Endothelial cell of umbilical vein (primary cell): Measurements from ENCODE around the gene SLC22A23. TPM values are rescaled to one million over a fixed set of nuclear protein-coding genes. Genes with fewer than 3 reads are reported as not detected.

Source experiments
- BruUV-seq: library from RNA; stranded (reverse); fragments of 400-500 nt; replicated peaks from 2 replicates; lab custom pipeline; 2021; lab: Mats Ljungman, UMichigan
- CTCF ChIA-PET: fragments of 300-600, 350-600 bp; sonication (Branson Sonifier 250); formaldehyde crosslinking; loops from one replicate; lab custom pipeline; 2021; ENCODE audit warnings: antibody characterized with exemption, inconsistent platforms; lab: Charles Lee
- POLR2A ChIA-PET: fragments of 300-600, 350-600 bp; sonication (Branson Sonifier 250); formaldehyde crosslinking; loops from one replicate; lab custom pipeline; 2021; ENCODE audit warnings: antibody characterized with exemption, inconsistent platforms; lab: Charles Lee
- DNase-seq: peaks from one replicate; pipeline ENCODE4 v3.0.0-alpha.2; 2011; ENCODE audit warnings: low read depth, low spot score
- FAIRE-seq: peaks from 2 replicates; lab custom pipeline; 2011; peaks lifted over from hg19 to GRCh38; lab: Jason Lieb, UNC
- H2AFZ ChIP-seq: 2 replicates; pipeline ENCODE4 v1.6.0; 2012; ENCODE audit warnings: low read depth, low read length, control low read depth, inconsistent platforms
- H3K27ac ChIP-seq: 2 replicates; pipeline ENCODE4 v1.5.1; 2011; ENCODE audit warnings: low read depth, mild to moderate bottlenecking, control low read depth, low read length, moderate library complexity; ENCODE audit not compliant: insufficient read depth
- H3K27me3 ChIP-seq, 2 experiments: 2 replicates each; pipeline versions ENCODE4 v1.6.0 to v1.6.1; 2011; ENCODE audit warnings: low read length in 2 of 2, mixed read lengths in 1 of 2; ENCODE audit not compliant: control insufficient read depth in 2 of 2, insufficient read depth in 2 of 2
- H3K36me3 ChIP-seq, 2 experiments: 2 replicates in 1 of 2; 3 replicates in 1 of 2; pipeline ENCODE4 v1.5.1; 2011; ENCODE audit warnings: low read length in 2 of 2, mild to moderate bottlenecking in 1 of 2, moderate library complexity in 1 of 2; ENCODE audit not compliant: control insufficient read depth in 2 of 2, insufficient read depth in 2 of 2; ENCODE audit errors: extremely low read depth in 1 of 2
- H3K4me1 ChIP-seq: 3 replicates; pipeline ENCODE4 v1.5.1; 2011; ENCODE audit warnings: mild to moderate bottlenecking, low read length; ENCODE audit not compliant: control insufficient read depth, insufficient read depth; ENCODE audit errors: extremely low read depth
- H3K4me2 ChIP-seq: 2 replicates; pipeline ENCODE4 v1.6.1; 2011; ENCODE audit warnings: low read length, control low read depth, mixed read lengths; ENCODE audit not compliant: insufficient read depth
- H3K4me3 ChIP-seq, 3 experiments: fragments of 200-600 bp in 1 of 3; sonication (generic), shearing (Covaris generic) in 1 of 3; replicated peaks in 1 of 3; 2 replicates each; pipeline ENCODE4 v1.5.1; 2011 to 2016; ENCODE audit warnings: control low read depth in 3 of 3, low read length in 3 of 3, mild to moderate bottlenecking in 2 of 3, inconsistent platforms in 1 of 3, low read depth in 1 of 3, moderate library complexity in 1 of 3; ENCODE audit not compliant: insufficient read depth in 1 of 3
- H3K79me2 ChIP-seq: 2 replicates; pipeline ENCODE4 v1.6.0; 2012; ENCODE audit warnings: low read length, inconsistent platforms; ENCODE audit not compliant: control insufficient read depth, insufficient read depth
- H3K9ac ChIP-seq: replicated peaks from 2 replicates; pipeline ENCODE3; 2011; ENCODE audit warnings: low read length, control low read depth; ENCODE audit not compliant: insufficient read depth; ENCODE audit errors: extremely low read depth
- H3K9me1 ChIP-seq: replicated peaks from 3 replicates; pipeline ENCODE4 v1.6.0; 2011; ENCODE audit warnings: mild to moderate bottlenecking, low read length; ENCODE audit not compliant: control insufficient read depth, insufficient read depth; ENCODE audit errors: extremely low read depth
- H3K9me3 ChIP-seq: replicated peaks from 2 replicates; pipeline ENCODE4 v1.5.1; 2012; ENCODE audit warnings: low read length, inconsistent platforms; ENCODE audit not compliant: control insufficient read depth, insufficient read depth
- H4K20me1 ChIP-seq: replicated peaks from 2 replicates; pipeline ENCODE3; 2011; ENCODE audit warnings: mild to moderate bottlenecking, low read length; ENCODE audit not compliant: control insufficient read depth, insufficient read depth; ENCODE audit errors: extremely low read depth
- EZH2 ChIP-seq: IDR thresholded peaks from 2 replicates; pipeline ENCODE4 v1.6.1; 2012; ENCODE audit warnings: borderline replicate concordance, low read depth, mild to moderate bottlenecking, moderate library complexity, low read length, inconsistent platforms; ENCODE audit not compliant: severe bottlenecking
- FOS ChIP-seq: IDR thresholded peaks from 2 replicates; pipeline ENCODE4 v1.6.1; 2011; ENCODE audit warnings: mild to moderate bottlenecking, low read length, moderate library complexity, borderline replicate concordance; ENCODE audit not compliant: insufficient read depth
- GATA2 ChIP-seq: IDR thresholded peaks from 2 replicates; pipeline ENCODE4 v1.7.0; 2011; ENCODE audit warnings: low read depth, mild to moderate bottlenecking, moderate library complexity, mixed read lengths, low read length; ENCODE audit not compliant: insufficient read length, insufficient read depth
- JUN ChIP-seq: IDR thresholded peaks from 2 replicates; pipeline ENCODE4 v1.6.1; 2011; ENCODE audit warnings: borderline replicate concordance, low read depth; ENCODE audit not compliant: insufficient read length, insufficient read depth
- MYC ChIP-seq: IDR thresholded peaks from one replicate; pipeline ENCODE4 v1.6.1; 2011; ENCODE audit warnings: mild to moderate bottlenecking, low read depth, low read length
- POLR2A ChIP-seq: IDR thresholded peaks from 2 replicates; pipeline ENCODE4 v1.6.1; 2012; ENCODE audit warnings: low read depth, mild to moderate bottlenecking, control low read depth, low read length
- POLR2AphosphoS5 ChIP-seq: IDR thresholded peaks from 2 replicates; pipeline ENCODE4 v1.6.1; 2012; ENCODE audit warnings: low read depth, mild to moderate bottlenecking, control low read depth, low read length, moderate library complexity; ENCODE audit not compliant: insufficient read depth
- dilution Hi-C: fragments of 300-500 bp; cut with MboI; formaldehyde crosslinking; loops from one replicate; pipeline ENCODE4 v1.15.0; 2019; ENCODE audit warnings: low sequenced_read_pairs; ENCODE audit not compliant: extremely low pct_ligation_motif_present
- intact Hi-C: fragments of 100-400 bp; cut with micrococcal nuclease; formaldehyde crosslinking; loops from one replicate; pipeline ENCODE4 v1.10.0; 2022
- polyA plus RNA-seq, 4 experiments: library from polyadenylated mRNA; depleted of rRNA in 3 of 4; stranded (reverse) in 3 of 4; unstranded in 1 of 4; fragments of >200 nt; gene quantifications; 2 replicates each; pipeline versions ENCODE4 v1.2.1 to v1.2.3, GENCODE V29; 2011 to 2012; ENCODE audit warnings: missing spikeins in 1 of 4
- total RNA-seq: library from RNA; stranded (reverse); gene quantifications from 2 replicates; pipeline ENCODE4 v1.2.3, GENCODE V29; 2021
- TF ChIP-seq, protein P1 (sequence below), 2 donors: IDR thresholded peaks; 1 replicate in 1 of 2; 2 replicates in 1 of 2; pipeline ENCODE4 v1.5.1; 2011; ENCODE audit warnings: low read length in 2 of 2, mild to moderate bottlenecking in 2 of 2, moderate library complexity in 2 of 2, control low read depth in 1 of 2, inconsistent platforms in 1 of 2, low read depth in 1 of 2; ENCODE audit not compliant: insufficient read depth in 1 of 2; ENCODE audit errors: extremely low read depth in 1 of 2
- TF ChIP-seq, protein P2 (sequence below): IDR thresholded peaks from 2 replicates; pipeline ENCODE4 v1.6.1; 2011; ENCODE audit not compliant: insufficient read depth, insufficient read length

The SLC22A23 gene
- total and polyA plus RNA-seq, 2 donors (not counting 3 experiments of a cell fraction or from before 2014, with no cell fraction given) = 4.2 to 14.3 TPM

DNA sequence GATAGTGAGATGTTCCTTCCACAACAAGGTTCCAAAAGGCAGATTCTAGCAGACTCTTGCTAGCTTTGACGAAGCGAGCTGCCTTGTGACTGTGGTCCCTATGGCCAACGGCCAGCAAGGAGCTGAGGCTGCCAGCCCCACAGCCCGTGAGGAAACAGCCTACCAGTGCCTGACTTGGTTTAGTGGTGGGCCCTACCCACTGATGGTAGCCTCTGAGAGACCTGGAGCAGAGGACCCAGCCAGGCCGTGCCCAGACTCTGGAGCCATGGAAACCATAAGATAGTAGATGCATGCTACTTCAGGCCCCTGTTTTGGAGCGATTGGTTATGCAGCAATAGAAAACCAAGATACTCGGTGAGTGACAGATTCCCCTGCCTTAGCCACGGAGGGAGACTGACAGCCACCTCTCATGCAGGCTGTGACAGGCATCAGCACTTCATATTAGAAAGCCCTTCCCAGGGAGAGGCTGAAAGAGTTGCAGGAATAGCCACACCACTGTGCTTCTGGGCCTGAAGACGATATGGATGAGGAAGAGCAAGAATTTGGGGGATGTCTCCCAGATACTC is 178.9 kb downstream of the SLC22A23 start:
- H3K4me2 ChIP-seq = no peak overlapping the region
- H3K36me3 ChIP-seq = peaks cover 0 to 3% of the 10 kb centered on the region in 2 experiments
- no peak overlapping the region for H2AFZ ChIP-seq
- TF ChIP-seq FOS (no peak), POLR2A (no peak), EZH2 (no peak), MYC (no peak), POLR2AphosphoS5 (no peak), GATA2 (no peak), JUN (no peak)
- TF ChIP-seq, protein P1, sequence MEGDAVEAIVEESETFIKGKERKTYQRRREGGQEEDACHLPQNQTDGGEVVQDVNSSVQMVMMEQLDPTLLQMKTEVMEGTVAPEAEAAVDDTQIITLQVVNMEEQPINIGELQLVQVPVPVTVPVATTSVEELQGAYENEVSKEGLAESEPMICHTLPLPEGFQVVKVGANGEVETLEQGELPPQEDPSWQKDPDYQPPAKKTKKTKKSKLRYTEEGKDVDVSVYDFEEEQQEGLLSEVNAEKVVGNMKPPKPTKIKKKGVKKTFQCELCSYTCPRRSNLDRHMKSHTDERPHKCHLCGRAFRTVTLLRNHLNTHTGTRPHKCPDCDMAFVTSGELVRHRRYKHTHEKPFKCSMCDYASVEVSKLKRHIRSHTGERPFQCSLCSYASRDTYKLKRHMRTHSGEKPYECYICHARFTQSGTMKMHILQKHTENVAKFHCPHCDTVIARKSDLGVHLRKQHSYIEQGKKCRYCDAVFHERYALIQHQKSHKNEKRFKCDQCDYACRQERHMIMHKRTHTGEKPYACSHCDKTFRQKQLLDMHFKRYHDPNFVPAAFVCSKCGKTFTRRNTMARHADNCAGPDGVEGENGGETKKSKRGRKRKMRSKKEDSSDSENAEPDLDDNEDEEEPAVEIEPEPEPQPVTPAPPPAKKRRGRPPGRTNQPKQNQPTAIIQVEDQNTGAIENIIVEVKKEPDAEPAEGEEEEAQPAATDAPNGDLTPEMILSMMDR (IDR thresholded peaks at IDR 0.05; ENCODE audit: extremely low read depth in 1 of 2, insufficient read depth in 1 of 2, low read depth in 1 of 2, low read length in 2 of 2) = no peak
- TF ChIP-seq, protein P2, sequence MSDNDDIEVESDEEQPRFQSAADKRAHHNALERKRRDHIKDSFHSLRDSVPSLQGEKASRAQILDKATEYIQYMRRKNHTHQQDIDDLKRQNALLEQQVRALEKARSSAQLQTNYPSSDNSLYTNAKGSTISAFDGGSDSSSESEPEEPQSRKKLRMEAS = no peak
- POLR2A ChIA-PET = no interaction called here
- BruUV-seq = no TSS peak
- no peaks in the 10 kb centered on the region for H3K79me2 ChIP-seq
- no peak for DNase-seq
- no peaks in the 10 kb centered on the region for H4K20me1 ChIP-seq
- dilution Hi-C loops (loop anchor here (25.0 kb wide), 1 partner anchor 709 kb away; no protein-coding TSS in a partner anchor), intact Hi-C loops (loop anchor here (2.0 to 5.0 kb wide), 2 partner anchors 609 to 654 kb away; no protein-coding TSS in a partner anchor)
- no peak overlapping the region for H3K4me3 ChIP-seq
- H3K27me3 ChIP-seq = no peaks in the 10 kb centered on the region
- CTCF ChIA-PET = no interaction called here
- H3K9me1 ChIP-seq = no peaks in the 10 kb centered on the region
- FAIRE-seq = no peak
- no peaks in the 10 kb centered on the region for H3K9me3 ChIP-seq
- H3K4me1 ChIP-seq = peaks cover 26% of the 10 kb centered on the region
- H3K27ac ChIP-seq = no peak overlapping the region
- H3K9ac ChIP-seq = no peak overlapping the region
